Fibroblast of lung (primary cell): ENCODE data around the gene CALHM3. TPM values are rescaled to one million over a fixed set of nuclear protein-coding genes. Genes with fewer than 3 reads are reported as not detected.

Experiments
- DNase-seq, 2 donors: peaks; one replicate each; pipeline versions ENCODE4 v3.0.0 to v3.0.0-alpha.2; 2010; ENCODE audit warnings: low read depth in 2 of 2
- H2AFZ ChIP-seq: 2 replicates; pipeline ENCODE4 v1.5.1; 2012; ENCODE audit warnings: low read length, control low read depth, inconsistent platforms
- H3K27ac ChIP-seq: 2 replicates; pipeline ENCODE4 v1.5.1; 2011; ENCODE audit warnings: low read length, control low read depth; ENCODE audit not compliant: insufficient read depth
- H3K27me3 ChIP-seq: 2 replicates; pipeline ENCODE4 v1.5.1; 2011; ENCODE audit warnings: mild to moderate bottlenecking, low read length; ENCODE audit not compliant: control insufficient read depth, insufficient read depth
- H3K36me3 ChIP-seq: 2 replicates; pipeline ENCODE4 v1.5.1; 2011; ENCODE audit warnings: low read length; ENCODE audit not compliant: control insufficient read depth, insufficient read depth
- H3K4me1 ChIP-seq: 2 replicates; pipeline ENCODE4 v1.5.1; 2011; ENCODE audit warnings: low read length; ENCODE audit not compliant: control insufficient read depth, insufficient read depth; ENCODE audit errors: extremely low read depth
- H3K4me2 ChIP-seq: 2 replicates; pipeline ENCODE4 v1.5.1; 2011; ENCODE audit warnings: low read length, control low read depth; ENCODE audit not compliant: insufficient read depth; ENCODE audit errors: extremely low read depth
- H3K4me3 ChIP-seq, 4 experiments: fragments of 200-600 bp in 1 of 4; sonication (generic) in 1 of 4; replicated peaks in 1 of 4; 2 replicates each; pipeline ENCODE4 v1.5.1; 2011 to 2016; ENCODE audit warnings: low read length in 4 of 4, low read depth in 3 of 4, mild to moderate bottlenecking in 3 of 4, control low read depth in 2 of 4, inconsistent platforms in 1 of 4, mixed read lengths in 1 of 4; ENCODE audit not compliant: insufficient read depth in 1 of 4; ENCODE audit errors: control extremely low read depth in 1 of 4
- H3K79me2 ChIP-seq: 2 replicates; pipeline ENCODE4 v1.5.1; 2012; ENCODE audit warnings: mild to moderate bottlenecking, low read length, inconsistent platforms; ENCODE audit not compliant: control insufficient read depth, insufficient read depth
- H3K9ac ChIP-seq: 2 replicates; pipeline ENCODE4 v1.5.1; 2011; ENCODE audit warnings: mild to moderate bottlenecking, low read length, control low read depth; ENCODE audit not compliant: insufficient read depth
- H3K9me3 ChIP-seq: 2 replicates; pipeline ENCODE4 v1.5.1; 2012; ENCODE audit warnings: low read depth, low read length; ENCODE audit not compliant: control insufficient read depth, insufficient read depth
- H4K20me1 ChIP-seq: 2 replicates; pipeline ENCODE4 v1.5.1; 2011; ENCODE audit warnings: low read length; ENCODE audit not compliant: control insufficient read depth, insufficient read depth; ENCODE audit errors: extremely low read depth
- EZH2 ChIP-seq: IDR thresholded peaks from 2 replicates; pipeline ENCODE4 v1.5.1; 2012; ENCODE audit warnings: low read length, control low read depth, mild to moderate bottlenecking; ENCODE audit errors: missing control alignments
- polyA plus RNA-seq, 2 donors: library from polyadenylated mRNA; depleted of rRNA in 1 of 2; stranded (reverse) in 1 of 2; unstranded in 1 of 2; fragments of >200 nt; gene quantifications; 2 replicates each; pipeline ENCODE4 v1.2.1, GENCODE V29; 2011 to 2012; ENCODE audit warnings: missing spikeins in 1 of 2
- total RNA-seq: library from RNA; depleted of rRNA; stranded (reverse); fragments of >200 nt; gene quantifications from 2 replicates; pipeline ENCODE4 v1.2.1, GENCODE V29; 2014
- TF ChIP-seq, protein P1 (sequence below), 2 donors: IDR thresholded peaks in 1 of 2; conservative IDR thresholded peaks in 1 of 2; 1 replicate in 1 of 2; 2 replicates in 1 of 2; pipeline ENCODE4 v1.5.1; 2011 to 2012; ENCODE audit warnings: low read length in 2 of 2, control low read depth in 1 of 2, inconsistent platforms in 1 of 2, low read depth in 1 of 2, mild to moderate bottlenecking in 1 of 2

Gene CALHM3
- total and polyA plus RNA-seq, 2 donors (not counting 1 experiment from before 2014, with no cell fraction given) = not detected

GRCh38 chr10:103467406-103467805 is 11.6 kb downstream of the CALHM3 start:
- Histone ChIP-seq H3K36me3 (no peaks in the 10 kb centered on the region), H3K4me3 (no peak overlapping the region), H3K27me3 (no peaks in the 10 kb centered on the region), H4K20me1 (no peaks in the 10 kb centered on the region), H3K4me1 (peaks cover 2% of the 10 kb centered on the region), H3K9me3 (no peaks in the 10 kb centered on the region), H3K4me2 (no peak overlapping the region), H2AFZ (no peak overlapping the region), H3K27ac (no peak overlapping the region), H3K79me2 (no peaks in the 10 kb centered on the region), H3K9ac (no peak overlapping the region)
- DNase-seq = no peak
- no peak for TF ChIP-seq EZH2
- TF ChIP-seq, protein P1, sequence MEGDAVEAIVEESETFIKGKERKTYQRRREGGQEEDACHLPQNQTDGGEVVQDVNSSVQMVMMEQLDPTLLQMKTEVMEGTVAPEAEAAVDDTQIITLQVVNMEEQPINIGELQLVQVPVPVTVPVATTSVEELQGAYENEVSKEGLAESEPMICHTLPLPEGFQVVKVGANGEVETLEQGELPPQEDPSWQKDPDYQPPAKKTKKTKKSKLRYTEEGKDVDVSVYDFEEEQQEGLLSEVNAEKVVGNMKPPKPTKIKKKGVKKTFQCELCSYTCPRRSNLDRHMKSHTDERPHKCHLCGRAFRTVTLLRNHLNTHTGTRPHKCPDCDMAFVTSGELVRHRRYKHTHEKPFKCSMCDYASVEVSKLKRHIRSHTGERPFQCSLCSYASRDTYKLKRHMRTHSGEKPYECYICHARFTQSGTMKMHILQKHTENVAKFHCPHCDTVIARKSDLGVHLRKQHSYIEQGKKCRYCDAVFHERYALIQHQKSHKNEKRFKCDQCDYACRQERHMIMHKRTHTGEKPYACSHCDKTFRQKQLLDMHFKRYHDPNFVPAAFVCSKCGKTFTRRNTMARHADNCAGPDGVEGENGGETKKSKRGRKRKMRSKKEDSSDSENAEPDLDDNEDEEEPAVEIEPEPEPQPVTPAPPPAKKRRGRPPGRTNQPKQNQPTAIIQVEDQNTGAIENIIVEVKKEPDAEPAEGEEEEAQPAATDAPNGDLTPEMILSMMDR (conservative IDR thresholded peaks at IDR 0.05 in 1 of 2, IDR thresholded peaks at IDR 0.05 in 1 of 2; ENCODE audit: low read depth in 1 of 2, low read length in 2 of 2) = no peak

GRCh38 chr10:103466734-103467133 is 12.3 kb downstream of the CALHM3 start:
- peak in 1 of 2 donors; percentile 42 for DNase-seq
- H3K4me3 ChIP-seq = no peak overlapping the region
- TF ChIP-seq, protein P1 (conservative IDR thresholded peaks at IDR 0.05 in 1 of 2, IDR thresholded peaks at IDR 0.05 in 1 of 2; ENCODE audit: low read depth in 1 of 2, low read length in 2 of 2) = no peak
- no peak for TF ChIP-seq EZH2
- H3K27ac ChIP-seq = no peak overlapping the region
- peaks cover 2% of the 10 kb centered on the region for H3K4me1 ChIP-seq
- no peaks in the 10 kb centered on the region for H4K20me1 ChIP-seq
- no peak overlapping the region for H3K4me2 ChIP-seq
- no peak overlapping the region for H2AFZ ChIP-seq
- H3K27me3 ChIP-seq = no peaks in the 10 kb centered on the region
- H3K79me2 ChIP-seq = no peaks in the 10 kb centered on the region
- no peaks in the 10 kb centered on the region for H3K36me3 ChIP-seq
- H3K9me3 ChIP-seq = no peaks in the 10 kb centered on the region
- H3K9ac ChIP-seq = no peak overlapping the region

- Histone ChIP-seq H3K9me3 (no peaks in the 10 kb centered on the region), H3K4me2 (no peak overlapping the region), H3K27ac (no peak overlapping the region), H3K27me3 (no peaks in the 10 kb centered on the region), H3K9ac (no peak overlapping the region), H4K20me1 (no peaks in the 10 kb centered on the region), H3K36me3 (no peaks in the 10 kb centered on the region), H3K4me3 (no peak overlapping the region), H3K79me2 (no peaks in the 10 kb centered on the region), H2AFZ (no peak overlapping the region), H3K4me1 (no peaks in the 10 kb centered on the region)
- TF ChIP-seq, protein P1 (conservative IDR thresholded peaks at IDR 0.05 in 1 of 2, IDR thresholded peaks at IDR 0.05 in 1 of 2; ENCODE audit: low read depth in 1 of 2, low read length in 2 of 2) = no peak
- TF ChIP-seq EZH2 = no peak
- DNase-seq = no peak
Measured at GRCh38 chr10:103465411-103466179, 13.4 kb downstream of the CALHM3 start.
